Gastroesophageal sphincter (tissue), 4 donors: ENCODE measurements around the gene NRF1. TPM values are rescaled to one million over a fixed set of nuclear protein-coding genes. Genes with fewer than 3 reads are reported as not detected.

Source experiments
- ATAC-seq: fragments of 150-250 bp; one replicate; pipeline ENCODE4 v1.9.1; 2016; ENCODE audit warnings: mild to moderate bottlenecking, moderate library complexity
- H3K27ac ChIP-seq, 4 donors: fragments of 200-600 bp; sonication (generic) in 3 of 4; 1 replicate in 3 of 4; 2 replicates in 1 of 4; pipeline ENCODE4 v1.5.1; 2016 to 2019
- H3K27me3 ChIP-seq: fragments of 200-600 bp; sonication (generic); one replicate; pipeline ENCODE4 v1.5.1; 2019
- H3K36me3 ChIP-seq, 2 donors: fragments of 200-600 bp; sonication (generic); one replicate each; pipeline ENCODE4 v1.5.1; 2019; ENCODE audit warnings: control low read depth in 1 of 2
- H3K4me1 ChIP-seq, 3 donors: fragments of 200-600 bp; sonication (generic); 1 replicate in 2 of 3; 2 replicates in 1 of 3; pipeline ENCODE4 v1.5.1; 2016 to 2019; ENCODE audit warnings: control low read depth in 2 of 3
- H3K4me3 ChIP-seq, 2 donors: fragments of 200-600 bp; sonication (generic); one replicate each; pipeline ENCODE4 v1.5.1; 2019; ENCODE audit warnings: mild to moderate bottlenecking in 1 of 2, moderate library complexity in 1 of 2
- H3K9me3 ChIP-seq, 3 donors: fragments of 200-600 bp; sonication (generic); one replicate each; pipeline ENCODE4 v1.5.1; 2017 to 2019; ENCODE audit warnings: control low read depth in 2 of 3
- CTCF ChIP-seq, 4 experiments: fragments of 200-600 bp in 2 of 4; fragments of 450-650 bp in 2 of 4; sonication (generic) in 1 of 4; IDR thresholded peaks; one replicate each; pipeline ENCODE4 v1.5.1; 2017 to 2019; ENCODE audit warnings: antibody characterized with exemption in 4 of 4, mild to moderate bottlenecking in 2 of 4, moderate library complexity in 2 of 4
- EP300 ChIP-seq: sonication (generic); formaldehyde crosslinking; IDR thresholded peaks from one replicate; pipeline ENCODE4 v1.6.1; 2017; ENCODE audit warnings: antibody characterized with exemption, mild to moderate bottlenecking
- POLR2A ChIP-seq, 2 donors: fragments of 450-650 bp; IDR thresholded peaks; one replicate each; pipeline ENCODE4 v1.6.1; 2017; ENCODE audit warnings: antibody characterized with exemption in 2 of 2, mild to moderate bottlenecking in 2 of 2, moderate library complexity in 1 of 2
- POLR2AphosphoS5 ChIP-seq: sonication (generic); formaldehyde crosslinking; IDR thresholded peaks from one replicate; pipeline ENCODE4 v1.6.1; 2017; ENCODE audit warnings: antibody characterized with exemption
- WGBS, 2 donors: methylation state at CpG; one replicate each; pipeline ENCODE4 v1.1.5; 2018; ENCODE audit warnings: low coverage in 1 of 2; 5-methylcytosine and 5-hydroxymethylcytosine counted together
- total RNA-seq, 4 donors: library from RNA; depleted of rRNA; stranded (reverse); fragments of >200 nt; gene quantifications; one replicate each; pipeline ENCODE4 v1.1.0, GENCODE V29; 2016

The NRF1 gene
- total RNA-seq, 4 donors from 2014 or later: 7.8 to 20.5 (median 17.0) TPM

GRCh38 chr7:129640400-129640799, 28.9 kb downstream of the NRF1 start:
- H3K36me3 ChIP-seq: peaks cover 0 to 5% of the 10 kb centered on the region in 2 donors
- no peak overlapping the region for H3K27ac ChIP-seq
- H3K4me3 ChIP-seq: no peak overlapping the region
- no peaks in the 10 kb centered on the region for H3K9me3 ChIP-seq
- H3K4me1 ChIP-seq: peaks cover 0 to 48% (median 0%) of the 10 kb centered on the region in 3 donors
- no peaks in the 10 kb centered on the region for H3K27me3 ChIP-seq
- no peak for ATAC-seq
- TF ChIP-seq POLR2AphosphoS5 (no peak), CTCF (IDR thresholded peaks at IDR 0.05) (no peak), POLR2A (IDR thresholded peaks at IDR 0.05) (no peak), EP300 (no peak)
- WGBS, 2 donors: 54 to 100% methylated on average over 2 of the region's 2 CpGs

DNA sequence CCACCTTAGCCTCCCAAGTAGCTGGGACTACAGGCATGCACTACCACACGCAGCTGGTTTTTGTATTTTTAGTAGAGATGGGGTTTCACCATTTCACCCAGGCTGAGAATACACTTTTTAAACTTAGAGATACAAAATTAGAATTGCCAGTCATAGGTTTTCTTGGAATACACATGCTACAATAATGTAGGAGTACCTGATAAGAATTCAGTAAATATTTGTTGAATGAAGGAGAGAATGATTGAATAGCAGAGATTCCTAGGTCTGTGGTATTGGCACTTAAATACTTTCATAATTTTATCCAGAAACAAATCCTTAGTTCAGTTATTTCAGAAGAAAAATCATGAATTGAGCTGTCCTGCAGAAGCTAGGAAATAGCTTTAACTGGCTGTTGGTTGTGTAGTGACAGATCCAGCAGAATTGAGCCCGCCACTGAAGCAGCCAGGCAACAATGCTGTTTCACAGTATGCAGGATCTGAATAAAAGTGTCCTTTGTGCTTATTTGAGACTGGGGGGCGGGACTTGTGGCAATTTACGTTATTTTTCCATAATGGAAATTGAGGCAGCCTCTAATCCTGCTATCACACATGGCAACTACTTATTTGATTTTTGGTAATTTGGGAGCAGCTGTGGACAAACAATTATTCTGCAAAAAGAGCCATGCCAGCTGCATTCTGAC, 31.5 kb downstream of the NRF1 start:
- H3K36me3 ChIP-seq: peaks cover 0 to 9% of the 10 kb centered on the region in 2 donors
- no peak overlapping the region for H3K4me3 ChIP-seq
- ATAC-seq: no peak
- 65 to 81% methylated on average over 3 to 4 of the region's 4 CpGs for WGBS, 2 donors
- no peak overlapping the region for H3K27ac ChIP-seq
- no peak for TF ChIP-seq POLR2A (IDR thresholded peaks at IDR 0.05)
- TF ChIP-seq EP300: no peak
- TF ChIP-seq POLR2AphosphoS5: no peak
- TF ChIP-seq CTCF (IDR thresholded peaks at IDR 0.05): no peak
- H3K4me1 ChIP-seq: peaks cover 0 to 35% (median 0%) of the 10 kb centered on the region in 3 donors
- H3K9me3 ChIP-seq: no peaks in the 10 kb centered on the region
- H3K27me3 ChIP-seq: no peaks in the 10 kb centered on the region

- 23 to 57% methylated on average over 4 to 6 of the region's 6 CpGs for whole genome bisulfite sequencing, 2 donors
- Histone ChIP-seq H3K9me3 (no peaks in the 10 kb centered on the region), H3K27me3 (no peaks in the 10 kb centered on the region), H3K36me3 (peaks cover 0 to 9% of the 10 kb centered on the region in 2 donors), H3K4me3 (no peak overlapping the region), H3K27ac (no peak overlapping the region), H3K4me1 (peaks cover 0 to 30% (median 0%) of the 10 kb centered on the region in 3 donors)
- ATAC-seq: no peak
- TF ChIP-seq CTCF (IDR thresholded peaks at IDR 0.05): no peak
Observed at GRCh38 chr7:129643550-129644170, 32.1 kb downstream of the NRF1 start.

GRCh38 chr7:129644634-129645230, 33.2 kb downstream of the NRF1 start:
- Histone ChIP-seq H3K4me1 (peaks cover 0 to 30% (median 0%) of the 10 kb centered on the region in 3 donors), H3K36me3 (peaks cover 0 to 9% of the 10 kb centered on the region in 2 donors), H3K27me3 (no peaks in the 10 kb centered on the region), H3K27ac (no peak overlapping the region), H3K9me3 (no peaks in the 10 kb centered on the region), H3K4me3 (no peak overlapping the region)
- 10 to 12% methylated on average over 2 of the region's 2 CpGs for WGBS, 2 donors
- ATAC-seq: no peak
- TF ChIP-seq EP300: no peak
- no peak for TF ChIP-seq POLR2A (IDR thresholded peaks at IDR 0.05)
- peak in 3 of 4 experiments; percentile 50 to 58 (median 52) for TF ChIP-seq CTCF (IDR thresholded peaks at IDR 0.05)
- TF ChIP-seq POLR2AphosphoS5: no peak
